ENCODE data around the gene CEBPG. TPM values are rescaled to one million over a fixed set of nuclear protein-coding genes. Genes with fewer than 3 reads are reported as not detected.

Gene CEBPG
- total RNA-seq, 3 donors from 2014 or later, result 23.3 to 32.0 (median 23.4) TPM

- no peak overlapping the region for H3K27ac ChIP-seq
- intact Hi-C loops (cut with DNase I; ENCODE audit: low total_unique reads), result no loop called here
- H3K4me1 ChIP-seq, result no peaks in the 10 kb centered on the region
- DNase-seq (ENCODE audit: low spot score in 2 of 2), result no peak
- no peaks in the 10 kb centered on the region for H3K9me3 ChIP-seq
- no peaks in the 10 kb centered on the region for H3K27me3 ChIP-seq
- no peak overlapping the region for H3K4me3 ChIP-seq
- TF ChIP-seq POLR2AphosphoS5 (IDR thresholded peaks at IDR 0.05) (no peak), POLR2A (IDR thresholded peaks at IDR 0.05) (no peak)
- TF ChIP-seq, protein P1, sequence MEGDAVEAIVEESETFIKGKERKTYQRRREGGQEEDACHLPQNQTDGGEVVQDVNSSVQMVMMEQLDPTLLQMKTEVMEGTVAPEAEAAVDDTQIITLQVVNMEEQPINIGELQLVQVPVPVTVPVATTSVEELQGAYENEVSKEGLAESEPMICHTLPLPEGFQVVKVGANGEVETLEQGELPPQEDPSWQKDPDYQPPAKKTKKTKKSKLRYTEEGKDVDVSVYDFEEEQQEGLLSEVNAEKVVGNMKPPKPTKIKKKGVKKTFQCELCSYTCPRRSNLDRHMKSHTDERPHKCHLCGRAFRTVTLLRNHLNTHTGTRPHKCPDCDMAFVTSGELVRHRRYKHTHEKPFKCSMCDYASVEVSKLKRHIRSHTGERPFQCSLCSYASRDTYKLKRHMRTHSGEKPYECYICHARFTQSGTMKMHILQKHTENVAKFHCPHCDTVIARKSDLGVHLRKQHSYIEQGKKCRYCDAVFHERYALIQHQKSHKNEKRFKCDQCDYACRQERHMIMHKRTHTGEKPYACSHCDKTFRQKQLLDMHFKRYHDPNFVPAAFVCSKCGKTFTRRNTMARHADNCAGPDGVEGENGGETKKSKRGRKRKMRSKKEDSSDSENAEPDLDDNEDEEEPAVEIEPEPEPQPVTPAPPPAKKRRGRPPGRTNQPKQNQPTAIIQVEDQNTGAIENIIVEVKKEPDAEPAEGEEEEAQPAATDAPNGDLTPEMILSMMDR (IDR thresholded peaks at IDR 0.05), result no peak
- H3K36me3 ChIP-seq, result no peaks in the 10 kb centered on the region
These were observed 41.3 kb upstream of the CEBPG start for GRCh38 chr19:33332248-33332647.

DNA sequence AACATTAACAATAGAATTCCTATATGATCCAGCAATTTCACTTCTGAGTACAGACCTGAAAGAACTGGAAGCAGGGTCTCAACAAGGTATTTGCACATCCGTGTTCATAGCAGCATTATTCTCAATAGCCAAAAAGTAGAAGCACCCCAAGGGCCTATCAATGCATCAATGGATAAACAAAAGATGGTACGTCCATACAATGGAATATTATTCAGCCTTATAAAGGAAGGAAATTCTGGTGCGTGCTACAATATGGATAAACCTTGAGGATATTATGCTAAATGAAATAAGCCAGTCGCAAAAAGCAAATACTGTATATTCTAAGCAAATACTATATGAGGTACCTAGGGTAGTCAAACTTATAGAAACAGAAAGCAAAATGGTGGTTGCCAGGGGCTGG, 40.4 kb upstream of the CEBPG start:
- intact Hi-C loops (cut with DNase I; ENCODE audit: low total_unique reads), result no loop called here
- H3K36me3 ChIP-seq, result no peaks in the 10 kb centered on the region
- no peak overlapping the region for H3K27ac ChIP-seq
- no peak overlapping the region for H3K4me3 ChIP-seq
- no peaks in the 10 kb centered on the region for H3K9me3 ChIP-seq
- TF ChIP-seq POLR2AphosphoS5 (IDR thresholded peaks at IDR 0.05), result no peak
- TF ChIP-seq, protein P1 (IDR thresholded peaks at IDR 0.05), result no peak
- no peak for TF ChIP-seq POLR2A (IDR thresholded peaks at IDR 0.05)
- no peaks in the 10 kb centered on the region for H3K4me1 ChIP-seq
- DNase-seq (ENCODE audit: low spot score in 2 of 2), result no peak
- H3K27me3 ChIP-seq, result no peaks in the 10 kb centered on the region

- no peak for DNase-seq (ENCODE audit: low spot score in 2 of 2)
- TF ChIP-seq, protein P1 (IDR thresholded peaks at IDR 0.05), result no peak
- no peaks in the 10 kb centered on the region for H3K36me3 ChIP-seq
- no peaks in the 10 kb centered on the region for H3K27me3 ChIP-seq
- H3K4me3 ChIP-seq, result no peak overlapping the region
- H3K4me1 ChIP-seq, result no peaks in the 10 kb centered on the region
- H3K27ac ChIP-seq, result no peak overlapping the region
- no peaks in the 10 kb centered on the region for H3K9me3 ChIP-seq
- intact Hi-C loops (cut with DNase I; ENCODE audit: low total_unique reads), result no loop called here
These were observed 39.9 kb upstream of the CEBPG start for GRCh38 chr19:33333642-33334041.

DNA sequence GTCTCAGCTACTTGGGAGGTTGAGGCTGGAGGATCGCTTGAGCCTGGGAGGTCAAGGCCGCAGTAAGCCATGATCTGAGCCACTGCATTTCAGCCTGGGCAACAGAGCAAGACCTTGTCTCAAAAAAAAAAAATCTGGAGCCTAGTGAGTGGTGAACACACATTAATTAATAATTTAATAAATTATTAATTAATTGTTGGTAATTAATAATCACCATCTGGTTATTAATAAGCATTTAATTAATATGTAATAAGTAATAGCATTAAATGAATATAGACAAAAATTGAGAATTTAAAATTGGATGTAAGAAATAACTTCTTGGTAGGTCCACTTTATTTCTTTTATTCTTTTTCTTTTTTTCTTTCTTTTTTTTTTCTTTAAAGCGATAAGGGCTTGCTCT, 39.2 kb upstream of the CEBPG start:
- Histone ChIP-seq H3K36me3 (no peaks in the 10 kb centered on the region), H3K27ac (no peak overlapping the region), H3K27me3 (no peaks in the 10 kb centered on the region), H3K4me3 (no peak overlapping the region), H3K4me1 (no peaks in the 10 kb centered on the region), H3K9me3 (no peaks in the 10 kb centered on the region)
- intact Hi-C loops (cut with DNase I; ENCODE audit: low total_unique reads), result no loop called here
- no peak for DNase-seq (ENCODE audit: low spot score in 2 of 2)
- TF ChIP-seq, protein P1 (IDR thresholded peaks at IDR 0.05), result no peak
- TF ChIP-seq POLR2A (IDR thresholded peaks at IDR 0.05) (no peak), POLR2AphosphoS5 (IDR thresholded peaks at IDR 0.05) (no peak)

GRCh38 chr19:33335446-33335845, 38.1 kb upstream of the CEBPG start:
- no peaks in the 10 kb centered on the region for H3K4me1 ChIP-seq
- no peaks in the 10 kb centered on the region for H3K27me3 ChIP-seq
- no peak overlapping the region for H3K4me3 ChIP-seq
- intact Hi-C loops (cut with DNase I; ENCODE audit: low total_unique reads), result no loop called here
- no peaks in the 10 kb centered on the region for H3K36me3 ChIP-seq
- TF ChIP-seq POLR2AphosphoS5 (IDR thresholded peaks at IDR 0.05) (no peak), POLR2A (IDR thresholded peaks at IDR 0.05) (no peak)
- TF ChIP-seq, protein P1 (IDR thresholded peaks at IDR 0.05), result no peak
- no peaks in the 10 kb centered on the region for H3K9me3 ChIP-seq
- H3K27ac ChIP-seq, result no peak overlapping the region
- DNase-seq (ENCODE audit: low spot score in 2 of 2), result no peak
